ENCODE data around the gene PRM1. TPM values are rescaled to one million over a fixed set of nuclear protein-coding genes. Genes with fewer than 3 reads are reported as not detected.

The PRM1 gene, protein sequence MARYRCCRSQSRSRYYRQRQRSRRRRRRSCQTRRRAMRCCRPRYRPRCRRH
- total RNA-seq (2014; rRNA removed; shearing (Covaris generic)), result not detected in 2 replicates

GRCh38 chr16:11280616-11281522 lies at the start of gene PRM1:
Gene PRM1, minus strand, starts transcription at chr16:11281330. Its CDS starts 92 bp downstream, at chr16:11281238.
- Histone ChIP-seq H3K36me3 (no peaks in the 10 kb centered on the region), H3K4me3 (no peak within 1 kb of the TSS), H3K9me3 (replicated peaks) (no peaks in the 10 kb centered on the region), H3K4me1 (no peaks in the 10 kb centered on the region), H3K27ac (no peak within 1 kb of the TSS), H3K27me3 (no peaks in the 10 kb centered on the region)
- no peak for DNase-seq

- Histone ChIP-seq H3K4me3 (no peak overlapping the region), H3K36me3 (no peaks in the 10 kb centered on the region), H3K27me3 (no peaks in the 10 kb centered on the region), H3K4me1 (peaks cover 13% of the 10 kb centered on the region), H3K27ac (no peak overlapping the region), H3K9me3 (replicated peaks) (no peaks in the 10 kb centered on the region)
- no peak for DNase-seq
These were observed 49.6 kb upstream of the PRM1 start for GRCh38 chr16:11330526-11331237.

- no peaks in the 10 kb centered on the region for H3K9me3 ChIP-seq (replicated peaks)
- no peaks in the 10 kb centered on the region for H3K27me3 ChIP-seq
- no peak overlapping the region for H3K4me3 ChIP-seq
- H3K27ac ChIP-seq, result no peak overlapping the region
- peaks cover 13% of the 10 kb centered on the region for H3K4me1 ChIP-seq
- H3K36me3 ChIP-seq, result no peaks in the 10 kb centered on the region
- peak in 1 of 2 experiments; percentile 54 for DNase-seq
These were observed 48.8 kb upstream of the PRM1 start for GRCh38 chr16:11329891-11330290.

GRCh38 chr16:11329071-11329491 lies 48.0 kb upstream of the PRM1 start:
- Histone ChIP-seq H3K4me1 (peaks cover 13% of the 10 kb centered on the region), H3K36me3 (no peaks in the 10 kb centered on the region), H3K4me3 (peak overlapping the region; percentile 35), H3K27ac (peak overlapping the region; percentile 49; the same call in 1 of the 2 replicates), H3K9me3 (replicated peaks) (no peaks in the 10 kb centered on the region), H3K27me3 (no peaks in the 10 kb centered on the region)
- peak in 1 of 2 experiments; percentile 42 for DNase-seq

DNA sequence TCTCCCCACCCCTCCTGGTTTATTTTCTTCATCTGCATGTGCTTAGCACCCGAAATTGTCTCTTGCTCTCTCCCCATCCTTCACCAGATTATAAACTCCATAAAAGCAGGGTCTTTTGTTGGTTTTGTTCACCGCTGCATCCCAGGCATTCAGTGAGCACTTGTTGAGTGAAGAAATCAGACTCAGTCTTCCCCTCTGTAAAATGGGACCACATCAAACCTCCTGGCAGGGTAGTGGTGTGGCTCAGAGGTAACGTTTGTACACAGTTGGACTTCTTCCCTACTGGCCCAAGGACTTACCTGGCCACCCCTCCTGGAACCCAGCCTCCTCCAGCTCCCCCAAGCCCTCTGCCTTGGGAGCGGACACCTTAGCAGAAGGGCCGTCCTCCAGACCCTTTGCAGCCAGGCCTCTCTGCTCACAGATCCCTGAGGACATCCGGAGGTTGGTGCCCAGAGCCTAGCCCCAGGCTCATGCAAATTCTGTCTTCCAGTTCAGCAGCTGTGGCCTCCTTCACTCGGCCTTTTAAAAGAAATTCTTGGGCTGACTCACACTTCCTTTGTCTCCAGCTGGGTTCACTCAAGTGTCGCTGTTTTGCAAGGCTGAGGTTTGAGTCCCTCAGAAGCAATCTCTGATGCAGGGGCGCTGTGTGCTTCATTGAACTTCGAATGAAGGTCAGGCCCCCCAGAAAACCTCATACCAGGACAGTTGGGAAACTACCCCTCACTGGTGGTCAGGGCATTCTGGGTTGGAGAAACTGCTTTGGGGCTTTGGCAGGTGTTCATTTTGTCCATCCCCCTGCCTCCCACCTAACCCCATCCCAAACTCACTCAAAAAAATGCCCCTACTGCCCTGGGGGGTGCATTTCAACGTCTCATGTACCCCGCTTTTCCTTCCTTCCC lies 47.3 kb upstream of the PRM1 start:
- Histone ChIP-seq H3K27ac (peak overlapping the region; percentile 49; the same call in 1 of the 2 replicates), H3K36me3 (no peaks in the 10 kb centered on the region), H3K4me3 (peak overlapping the region; percentile 35), H3K4me1 (peaks cover 13% of the 10 kb centered on the region), H3K27me3 (no peaks in the 10 kb centered on the region), H3K9me3 (replicated peaks) (no peaks in the 10 kb centered on the region)
- DNase-seq, result peak; percentile 78 to 82

GRCh38 chr16:11327277-11328171 lies 46.4 kb upstream of the PRM1 start:
- Histone ChIP-seq H3K27ac (no peak overlapping the region), H3K4me3 (no peak overlapping the region), H3K27me3 (no peaks in the 10 kb centered on the region), H3K4me1 (peaks cover 13% of the 10 kb centered on the region), H3K9me3 (replicated peaks) (no peaks in the 10 kb centered on the region), H3K36me3 (no peaks in the 10 kb centered on the region)
- no peak for DNase-seq

DNA sequence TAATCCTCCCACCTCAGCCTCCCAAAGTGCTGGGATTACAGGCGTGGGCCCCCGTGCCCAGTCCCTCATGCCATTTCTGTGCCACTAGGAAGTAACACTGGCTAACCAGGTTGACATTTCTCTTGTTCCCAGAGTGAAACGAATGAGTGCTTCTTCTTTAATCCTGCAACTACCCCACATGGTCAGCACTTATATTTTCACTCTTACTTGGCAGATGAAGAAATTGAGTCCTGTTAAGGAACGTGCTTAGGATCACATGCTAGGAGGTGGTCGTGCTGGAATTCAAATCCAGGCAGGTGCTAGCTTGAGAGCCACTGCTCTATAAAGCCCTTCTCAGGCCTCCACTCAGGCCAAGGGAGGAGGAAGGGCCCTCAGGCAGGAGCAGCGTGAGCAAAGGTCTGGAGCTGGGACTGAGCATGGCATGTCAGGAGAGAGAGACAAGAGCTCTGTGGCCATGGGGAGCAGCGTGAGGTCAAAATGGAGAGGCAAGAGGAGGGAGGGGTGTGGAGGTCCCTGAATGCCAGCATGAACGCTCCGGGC lies 45.7 kb upstream of the PRM1 start:
- Histone ChIP-seq H3K4me3 (no peak overlapping the region), H3K27ac (no peak overlapping the region), H3K9me3 (replicated peaks) (no peaks in the 10 kb centered on the region), H3K27me3 (no peaks in the 10 kb centered on the region), H3K4me1 (peaks cover 13% of the 10 kb centered on the region), H3K36me3 (no peaks in the 10 kb centered on the region)
- no peak for DNase-seq

DNA sequence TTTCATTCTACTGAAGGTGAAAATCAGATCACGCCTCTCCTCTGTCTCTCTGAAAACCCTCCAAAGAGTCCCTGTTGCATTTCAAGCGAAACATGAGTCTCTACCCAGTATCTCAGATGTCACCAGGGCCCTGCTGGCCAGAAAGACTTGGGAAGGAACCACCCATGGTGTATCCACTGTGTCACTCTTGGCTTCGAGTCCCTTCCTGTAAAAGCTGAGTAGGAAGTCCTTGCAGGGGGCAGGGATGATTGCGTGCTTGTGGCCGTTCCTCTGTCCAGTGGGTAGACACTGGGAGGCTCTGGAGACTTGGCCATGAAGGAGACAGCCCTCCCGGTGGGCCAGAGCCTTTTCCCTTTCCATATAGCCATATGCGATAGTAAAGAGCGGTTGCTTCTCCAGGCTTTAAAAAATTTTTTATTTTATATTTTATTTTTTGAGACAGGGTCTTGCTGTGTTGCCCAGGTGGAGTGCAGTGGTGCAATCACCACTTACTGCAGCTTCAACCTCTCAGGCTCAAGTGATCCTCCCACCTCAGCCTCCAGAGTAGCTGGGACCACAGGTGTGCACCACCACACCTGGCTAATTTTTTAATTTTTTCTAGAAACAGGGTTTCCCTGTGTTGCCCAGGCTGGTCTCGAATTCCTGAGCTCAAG lies 45.1 kb upstream of the PRM1 start:
- no peaks in the 10 kb centered on the region for H3K9me3 ChIP-seq (replicated peaks)
- DNase-seq, result no peak
- H3K27ac ChIP-seq, result no peak overlapping the region
- H3K4me3 ChIP-seq, result no peak overlapping the region
- H3K36me3 ChIP-seq, result no peaks in the 10 kb centered on the region
- no peaks in the 10 kb centered on the region for H3K27me3 ChIP-seq
- peaks cover 13% of the 10 kb centered on the region for H3K4me1 ChIP-seq

DNA sequence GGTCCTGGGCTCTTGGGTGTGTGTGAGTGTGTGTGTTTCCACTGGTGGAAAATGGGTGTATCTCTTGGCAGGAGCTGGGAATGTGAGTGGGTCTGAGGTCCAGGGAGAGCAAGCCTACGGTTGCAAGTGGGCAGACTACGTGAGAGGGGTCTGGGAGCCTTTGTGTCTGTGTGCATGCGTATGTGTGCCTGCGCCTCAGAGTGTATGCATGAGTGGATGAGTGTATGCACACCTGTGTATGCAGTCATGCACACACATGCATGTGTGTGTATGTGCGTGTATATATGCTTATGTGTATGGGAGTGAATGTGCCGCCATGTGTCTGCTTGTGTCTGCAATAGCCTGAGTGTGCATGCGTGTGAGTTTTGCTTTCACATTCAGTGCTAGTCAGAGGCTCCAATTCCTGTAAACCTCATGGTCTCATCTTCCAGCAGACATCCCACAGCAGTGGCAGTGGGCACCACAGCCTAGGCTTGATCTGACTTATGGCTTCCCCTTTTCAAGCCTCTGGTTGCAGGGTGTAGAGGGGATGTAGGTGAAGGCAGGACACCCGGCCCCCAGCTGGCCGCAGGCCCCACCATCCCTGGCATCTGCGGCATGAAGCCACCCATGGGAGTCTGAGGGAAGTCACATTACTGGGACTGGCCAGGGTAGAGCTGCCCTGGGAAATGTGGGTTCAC lies 44.4 kb upstream of the PRM1 start:
- H3K4me1 ChIP-seq, result peaks cover 13% of the 10 kb centered on the region

DNA sequence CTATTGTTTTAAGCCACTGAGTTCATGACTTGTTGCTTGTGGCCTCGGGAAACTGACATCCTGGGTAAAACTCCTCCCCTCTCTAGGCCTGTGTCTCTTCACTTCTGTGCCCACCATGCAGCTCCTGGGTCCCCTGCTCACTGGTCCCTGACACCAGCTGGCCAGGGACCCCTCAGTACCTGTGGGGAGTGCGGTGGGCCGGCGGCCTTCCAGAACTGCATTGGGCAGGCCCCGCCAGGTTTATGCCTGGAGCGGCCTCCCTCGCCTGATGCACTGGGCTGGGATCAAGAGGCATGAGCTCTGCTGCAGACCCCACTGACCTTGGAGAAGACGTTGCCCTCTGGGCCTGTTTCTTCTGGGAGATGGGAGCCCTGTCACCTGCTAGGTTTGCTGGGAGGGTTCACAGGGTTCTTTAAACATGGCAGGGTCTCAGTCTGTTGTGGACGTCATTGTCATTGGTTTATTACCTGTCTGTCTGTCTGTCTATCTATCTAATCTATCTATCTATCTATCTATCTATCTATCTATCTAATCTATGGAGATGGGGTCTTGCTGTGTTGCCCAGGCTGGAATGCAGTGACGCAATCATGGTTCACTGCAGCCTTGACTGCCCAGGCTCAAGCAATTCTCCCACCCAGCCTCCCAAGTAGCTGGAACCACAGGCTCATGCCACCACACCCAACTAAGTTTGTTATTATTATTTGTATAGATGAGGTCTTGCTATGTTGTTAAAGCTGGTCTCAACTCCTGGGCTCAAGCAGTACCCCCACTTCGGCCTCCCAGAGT lies 42.6 kb upstream of the PRM1 start:
- Histone ChIP-seq H3K4me3 (no peak overlapping the region), H3K27ac (no peak overlapping the region), H3K4me1 (peaks cover 6% of the 10 kb centered on the region), H3K9me3 (replicated peaks) (no peaks in the 10 kb centered on the region), H3K27me3 (no peaks in the 10 kb centered on the region), H3K36me3 (no peaks in the 10 kb centered on the region)
- DNase-seq, result no peak

More for the DNA sequence above, 44.4 kb upstream of the PRM1 start:
- H3K9me3 ChIP-seq (replicated peaks), result no peaks in the 10 kb centered on the region
- H3K27ac ChIP-seq, result no peak overlapping the region
- no peak for DNase-seq
- no peaks in the 10 kb centered on the region for H3K27me3 ChIP-seq
- no peak overlapping the region for H3K4me3 ChIP-seq
- no peaks in the 10 kb centered on the region for H3K36me3 ChIP-seq

DNA sequence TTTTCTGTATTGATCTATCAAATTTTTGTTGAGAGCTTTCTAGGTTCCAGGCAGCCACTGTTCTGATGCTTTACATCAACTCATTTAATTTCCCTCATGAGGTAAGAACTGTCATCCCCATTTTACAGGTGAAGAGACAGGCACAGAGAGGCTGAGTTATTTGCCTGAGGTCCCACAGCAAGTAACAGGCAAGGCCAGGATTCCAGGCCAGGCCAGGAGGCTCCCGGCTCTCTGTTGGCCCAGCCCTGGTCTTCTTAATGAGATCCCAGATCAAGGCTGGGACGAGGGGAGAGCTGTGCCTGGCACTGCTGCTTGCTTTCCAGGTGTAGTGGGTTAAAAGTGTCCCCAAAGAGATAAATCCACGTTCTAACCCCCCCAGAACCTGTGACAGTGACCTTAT lies 41.7 kb upstream of the PRM1 start:
- DNase-seq, result no peak
- Histone ChIP-seq H3K27me3 (no peaks in the 10 kb centered on the region), H3K4me3 (no peak overlapping the region), H3K27ac (no peak overlapping the region), H3K4me1 (peaks cover 4% of the 10 kb centered on the region), H3K9me3 (replicated peaks) (no peaks in the 10 kb centered on the region), H3K36me3 (no peaks in the 10 kb centered on the region)

GRCh38 chr16:11321662-11322061 lies 40.5 kb upstream of the PRM1 start:
- no peaks in the 10 kb centered on the region for H3K9me3 ChIP-seq (replicated peaks)
- DNase-seq, result no peak
- H3K27ac ChIP-seq, result no peak overlapping the region
- peaks cover 6% of the 10 kb centered on the region for H3K4me1 ChIP-seq
- H3K36me3 ChIP-seq, result no peaks in the 10 kb centered on the region
- H3K27me3 ChIP-seq, result no peaks in the 10 kb centered on the region
- no peak overlapping the region for H3K4me3 ChIP-seq
